ENCODE measurements around the gene SPECC1L. TPM values are rescaled to one million over a fixed set of nuclear protein-coding genes. Genes with fewer than 3 reads are reported as not detected.

Gene SPECC1L
- total RNA-seq, 1 donor from 2014 or later, result 69.2 TPM

GRCh38 chr22:24444251-24444650 lies 173.6 kb downstream of the SPECC1L start:
- peaks cover 6% of the 10 kb centered on the region for H3K9me3 Mint-ChIP-seq (ENCODE audit: unreplicated experiment)
- H3K36me3 Mint-ChIP-seq (ENCODE audit: low read depth, unreplicated experiment), result peaks cover 3% of the 10 kb centered on the region
- no peak for FAIRE-seq

GRCh38 chr22:24444729-24445466 lies 174.3 kb downstream of the SPECC1L start:
- peak overlapping the region; percentile 31 for H3K4me2 ChIP-seq (ENCODE audit: low read length)
- Mint-ChIP-seq H3K36me3 (ENCODE audit: low read depth, unreplicated experiment) (peaks cover 3% of the 10 kb centered on the region), H3K27ac (ENCODE audit: unreplicated experiment) (no peak overlapping the region), H3K27me3 (ENCODE audit: low read depth, unreplicated experiment) (peaks cover 13% of the 10 kb centered on the region), H3K9me3 (ENCODE audit: unreplicated experiment) (peaks cover 6% of the 10 kb centered on the region), H3K4me3 (ENCODE audit: unreplicated experiment) (no peak overlapping the region), H3K4me1 (ENCODE audit: low read depth, unreplicated experiment) (peaks cover 9% of the 10 kb centered on the region)
- H3K27me3 ChIP-seq (ENCODE audit: insufficient read depth, low read length), result no peaks in the 10 kb centered on the region
- TF ChIP-seq EZH2 (IDR thresholded peaks at IDR 0.05; ENCODE audit: insufficient read depth, low read length), result no peak
- TF ChIP-seq, protein P1, sequence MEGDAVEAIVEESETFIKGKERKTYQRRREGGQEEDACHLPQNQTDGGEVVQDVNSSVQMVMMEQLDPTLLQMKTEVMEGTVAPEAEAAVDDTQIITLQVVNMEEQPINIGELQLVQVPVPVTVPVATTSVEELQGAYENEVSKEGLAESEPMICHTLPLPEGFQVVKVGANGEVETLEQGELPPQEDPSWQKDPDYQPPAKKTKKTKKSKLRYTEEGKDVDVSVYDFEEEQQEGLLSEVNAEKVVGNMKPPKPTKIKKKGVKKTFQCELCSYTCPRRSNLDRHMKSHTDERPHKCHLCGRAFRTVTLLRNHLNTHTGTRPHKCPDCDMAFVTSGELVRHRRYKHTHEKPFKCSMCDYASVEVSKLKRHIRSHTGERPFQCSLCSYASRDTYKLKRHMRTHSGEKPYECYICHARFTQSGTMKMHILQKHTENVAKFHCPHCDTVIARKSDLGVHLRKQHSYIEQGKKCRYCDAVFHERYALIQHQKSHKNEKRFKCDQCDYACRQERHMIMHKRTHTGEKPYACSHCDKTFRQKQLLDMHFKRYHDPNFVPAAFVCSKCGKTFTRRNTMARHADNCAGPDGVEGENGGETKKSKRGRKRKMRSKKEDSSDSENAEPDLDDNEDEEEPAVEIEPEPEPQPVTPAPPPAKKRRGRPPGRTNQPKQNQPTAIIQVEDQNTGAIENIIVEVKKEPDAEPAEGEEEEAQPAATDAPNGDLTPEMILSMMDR (IDR thresholded peaks at IDR 0.05; ENCODE audit: insufficient read depth, low read depth, low read length), result no peak
- DNase-seq (ENCODE audit: low read depth) (no peak), FAIRE-seq (no peak)
- H3K4me1 ChIP-seq (ENCODE audit: insufficient read depth, low read length), result peaks cover 9% of the 10 kb centered on the region
- H2AFZ ChIP-seq (ENCODE audit: low read depth, low read length), result no peak overlapping the region
- H3K36me3 ChIP-seq (ENCODE audit: insufficient read depth, low read length), result no peaks in the 10 kb centered on the region
- H3K4me3 ChIP-seq (ENCODE audit: insufficient read depth, low read depth, low read length), result no peak overlapping the region
- no peak overlapping the region for H3K9ac ChIP-seq (ENCODE audit: low read length)
- H3K79me2 ChIP-seq (ENCODE audit: insufficient read depth, low read length), result no peaks in the 10 kb centered on the region
- no peaks in the 10 kb centered on the region for H4K20me1 ChIP-seq (ENCODE audit: insufficient read depth, low read length)
- H3K9me3 ChIP-seq (ENCODE audit: insufficient read depth, low read depth, low read length), result no peaks in the 10 kb centered on the region
- H3K27ac ChIP-seq (ENCODE audit: low read depth, low read length), result no peak overlapping the region

More at GRCh38 chr22:24444251-24444650, 173.6 kb downstream of the SPECC1L start:
- Histone ChIP-seq H3K27me3 (ENCODE audit: insufficient read depth, low read length) (no peaks in the 10 kb centered on the region), H3K9ac (ENCODE audit: low read length) (no peak overlapping the region), H3K27ac (ENCODE audit: low read depth, low read length) (no peak overlapping the region), H3K4me3 (ENCODE audit: insufficient read depth, low read depth, low read length) (no peak overlapping the region), H3K9me3 (ENCODE audit: insufficient read depth, low read depth, low read length) (no peaks in the 10 kb centered on the region), H3K36me3 (ENCODE audit: insufficient read depth, low read length) (no peaks in the 10 kb centered on the region), H4K20me1 (ENCODE audit: insufficient read depth, low read length) (no peaks in the 10 kb centered on the region), H3K4me1 (ENCODE audit: insufficient read depth, low read length) (peaks cover 9% of the 10 kb centered on the region), H2AFZ (ENCODE audit: low read depth, low read length) (no peak overlapping the region), H3K4me2 (ENCODE audit: low read length) (no peak overlapping the region), H3K79me2 (ENCODE audit: insufficient read depth, low read length) (no peaks in the 10 kb centered on the region)
- Mint-ChIP-seq H3K4me3 (ENCODE audit: unreplicated experiment) (no peak overlapping the region), H3K27ac (ENCODE audit: unreplicated experiment) (no peak overlapping the region), H3K27me3 (ENCODE audit: low read depth, unreplicated experiment) (peaks cover 10% of the 10 kb centered on the region), H3K4me1 (ENCODE audit: low read depth, unreplicated experiment) (peaks cover 9% of the 10 kb centered on the region)
- DNase-seq (ENCODE audit: low read depth), result no peak
- TF ChIP-seq, protein P1 (IDR thresholded peaks at IDR 0.05; ENCODE audit: insufficient read depth, low read depth, low read length), result no peak
- TF ChIP-seq EZH2 (IDR thresholded peaks at IDR 0.05; ENCODE audit: insufficient read depth, low read length), result no peak
